DOHH2 (cell line): ENCODE measurements around the gene LHX6.

ENCODE experiments used
- H3F3A ChIP-seq: fragments of 200-600 bp; sonication (generic), shearing (Covaris generic); 2 replicates; pipeline ENCODE4 v1.6.0; 2016; ENCODE audit warnings: antibody characterized with exemption, mild to moderate bottlenecking; ENCODE audit not compliant: control insufficient read depth, insufficient read depth
- H3K27ac ChIP-seq: fragments of 200-600 bp; sonication (generic); 2 replicates; pipeline ENCODE4 v1.5.1; 2014; ENCODE audit warnings: low read depth, mild to moderate bottlenecking, low read length, moderate library complexity
- H3K27me3 ChIP-seq: fragments of 200-600 bp; sonication (generic); 2 replicates; pipeline ENCODE4 v1.6.1; 2014; ENCODE audit warnings: mild to moderate bottlenecking, low read length, mixed read lengths; ENCODE audit not compliant: control insufficient read depth
- H3K36me3 ChIP-seq: fragments of 200-600 bp; sonication (generic); 2 replicates; pipeline ENCODE4 v1.6.1; 2014; ENCODE audit warnings: mild to moderate bottlenecking, low read length, moderate library complexity, mixed read lengths; ENCODE audit not compliant: control insufficient read depth
- H3K4me1 ChIP-seq: fragments of 200-600 bp; sonication (generic); 2 replicates; pipeline ENCODE4 v1.6.1; 2014; ENCODE audit warnings: mild to moderate bottlenecking, low read length, mixed read lengths; ENCODE audit not compliant: control insufficient read depth
- H3K4me2 ChIP-seq: fragments of 200-600 bp; sonication (generic); 2 replicates; pipeline ENCODE4 v1.6.0; 2014; ENCODE audit warnings: mild to moderate bottlenecking, low read length, moderate library complexity
- H3K4me3 ChIP-seq: fragments of 200-600 bp; sonication (generic); 2 replicates; pipeline ENCODE4 v1.5.1; 2014; ENCODE audit warnings: mild to moderate bottlenecking, low read length, mixed read lengths
- H3K79me2 ChIP-seq: fragments of 200-600 bp; sonication (generic); 2 replicates; pipeline ENCODE4 v1.6.1; 2014; ENCODE audit warnings: mild to moderate bottlenecking, low read length, mixed read lengths; ENCODE audit not compliant: control insufficient read depth
- H3K9me2 ChIP-seq: fragments of 200-600 bp; sonication (generic); replicated peaks from 2 replicates; pipeline ENCODE4 v1.6.1; 2014; ENCODE audit warnings: mild to moderate bottlenecking, low read length, mixed read lengths; ENCODE audit not compliant: control insufficient read depth
- H3K9me3 ChIP-seq: fragments of 200-600 bp; sonication (generic); 2 replicates; pipeline ENCODE4 v1.6.1; 2014; ENCODE audit warnings: antibody characterized with exemption, low read length, mixed read lengths; ENCODE audit not compliant: control insufficient read depth, insufficient read depth
- H4K20me1 ChIP-seq: fragments of 200-600 bp; sonication (generic); 2 replicates; pipeline ENCODE4 v1.6.0; 2014; ENCODE audit warnings: low read depth, mild to moderate bottlenecking, antibody characterized with exemption, low read length, moderate library complexity; ENCODE audit not compliant: control insufficient read depth, insufficient read depth
- EZH2phosphoT487 ChIP-seq: fragments of 200-600 bp; sonication (generic); IDR thresholded peaks from 2 replicates; pipeline ENCODE4 v1.6.1; 2017; ENCODE audit warnings: borderline replicate concordance, mild to moderate bottlenecking, antibody characterized with exemption, low read length, moderate library complexity, mixed read lengths
- TF ChIP-seq, protein P1 (sequence below): fragments of 200-600 bp; sonication (generic); IDR thresholded peaks from one replicate; pipeline ENCODE4 v1.5.1; 2014; ENCODE audit warnings: antibody characterized with exemption, mild to moderate bottlenecking, low read depth, low read length; ENCODE audit not compliant: poor library complexity, severe bottlenecking

The LHX6 gene

GRCh38 chr9:122261469-122261881, 32.7 kb upstream of the LHX6 start:
- peaks cover 5% of the 10 kb centered on the region; the same call in 1 of the 2 replicates for H3F3A ChIP-seq
- H3K9me2 ChIP-seq, result no peaks in the 10 kb centered on the region
- peaks cover 72% of the 10 kb centered on the region for H3K79me2 ChIP-seq
- H3K27me3 ChIP-seq, result no peaks in the 10 kb centered on the region
- H3K4me3 ChIP-seq, result no peak overlapping the region
- no peak overlapping the region for H3K27ac ChIP-seq
- H3K36me3 ChIP-seq, result peaks cover 77% of the 10 kb centered on the region
- H3K4me2 ChIP-seq, result no peak overlapping the region
- no peaks in the 10 kb centered on the region for H4K20me1 ChIP-seq
- TF ChIP-seq EZH2phosphoT487, result no peak
- TF ChIP-seq, protein P1, sequence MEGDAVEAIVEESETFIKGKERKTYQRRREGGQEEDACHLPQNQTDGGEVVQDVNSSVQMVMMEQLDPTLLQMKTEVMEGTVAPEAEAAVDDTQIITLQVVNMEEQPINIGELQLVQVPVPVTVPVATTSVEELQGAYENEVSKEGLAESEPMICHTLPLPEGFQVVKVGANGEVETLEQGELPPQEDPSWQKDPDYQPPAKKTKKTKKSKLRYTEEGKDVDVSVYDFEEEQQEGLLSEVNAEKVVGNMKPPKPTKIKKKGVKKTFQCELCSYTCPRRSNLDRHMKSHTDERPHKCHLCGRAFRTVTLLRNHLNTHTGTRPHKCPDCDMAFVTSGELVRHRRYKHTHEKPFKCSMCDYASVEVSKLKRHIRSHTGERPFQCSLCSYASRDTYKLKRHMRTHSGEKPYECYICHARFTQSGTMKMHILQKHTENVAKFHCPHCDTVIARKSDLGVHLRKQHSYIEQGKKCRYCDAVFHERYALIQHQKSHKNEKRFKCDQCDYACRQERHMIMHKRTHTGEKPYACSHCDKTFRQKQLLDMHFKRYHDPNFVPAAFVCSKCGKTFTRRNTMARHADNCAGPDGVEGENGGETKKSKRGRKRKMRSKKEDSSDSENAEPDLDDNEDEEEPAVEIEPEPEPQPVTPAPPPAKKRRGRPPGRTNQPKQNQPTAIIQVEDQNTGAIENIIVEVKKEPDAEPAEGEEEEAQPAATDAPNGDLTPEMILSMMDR, result no peak
- H3K4me1 ChIP-seq, result peaks cover 27% of the 10 kb centered on the region
- no peaks in the 10 kb centered on the region for H3K9me3 ChIP-seq

DNA sequence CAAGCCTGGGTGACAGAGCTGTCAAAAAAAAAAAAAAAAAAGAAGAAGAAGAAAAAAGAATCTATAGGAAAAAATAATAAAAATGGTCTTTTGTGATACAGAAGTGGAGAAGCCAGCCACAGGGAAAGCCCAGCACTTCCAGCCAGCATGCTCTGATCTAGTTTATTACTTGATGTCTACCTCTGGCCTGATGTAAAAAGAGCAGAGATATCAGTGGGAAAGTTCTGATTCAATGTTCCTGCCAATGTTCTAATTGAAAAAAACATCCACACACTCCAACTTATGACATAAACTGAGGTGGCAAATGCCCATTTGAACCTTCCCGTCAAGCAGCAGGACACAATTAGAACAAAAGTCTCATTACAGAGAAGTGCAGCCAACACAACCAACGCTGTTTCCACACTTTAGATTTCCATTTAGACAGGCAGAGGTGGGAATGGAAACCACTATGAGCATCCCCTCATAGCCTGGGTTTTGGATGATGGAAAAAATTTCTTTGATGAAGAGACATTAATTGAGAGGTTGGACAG, 30.2 kb upstream of the LHX6 start:
- peaks cover 19% of the 10 kb centered on the region for H3K4me1 ChIP-seq
- H3K27ac ChIP-seq, result no peak overlapping the region
- H3K4me3 ChIP-seq, result no peak overlapping the region
- no peaks in the 10 kb centered on the region for H3K9me2 ChIP-seq
- peaks cover 68% of the 10 kb centered on the region for H3K79me2 ChIP-seq
- no peaks in the 10 kb centered on the region for H3K9me3 ChIP-seq
- H3K4me2 ChIP-seq, result no peak overlapping the region
- no peaks in the 10 kb centered on the region; the same call in 1 of the 2 replicates for H3F3A ChIP-seq
- no peak for TF ChIP-seq EZH2phosphoT487
- TF ChIP-seq, protein P1, result no peak
- no peaks in the 10 kb centered on the region for H3K27me3 ChIP-seq
- peaks cover 80% of the 10 kb centered on the region for H3K36me3 ChIP-seq
- no peaks in the 10 kb centered on the region for H4K20me1 ChIP-seq

DNA sequence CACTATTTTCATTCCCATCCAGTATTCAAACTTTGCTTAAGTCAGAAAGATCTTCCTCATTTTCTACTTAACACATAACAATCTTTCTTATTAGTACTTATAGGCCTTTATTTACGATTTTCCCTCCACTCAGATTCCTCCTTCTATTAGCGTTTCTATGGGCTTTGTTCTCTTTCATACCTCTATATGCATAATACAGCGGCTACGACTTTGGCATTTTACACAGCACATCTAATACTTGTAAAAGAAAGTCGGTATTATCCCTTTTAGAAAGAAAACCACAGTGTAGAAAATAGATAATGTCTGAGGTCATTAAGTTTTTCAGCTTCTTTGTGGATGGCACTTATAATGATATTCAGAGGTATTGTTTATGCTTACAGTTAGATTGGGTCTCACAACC, 27.4 kb upstream of the LHX6 start:
- Histone ChIP-seq H3K27me3 (no peaks in the 10 kb centered on the region), H3K79me2 (peaks cover 40% of the 10 kb centered on the region), H3K36me3 (peaks cover 82% of the 10 kb centered on the region), H3K4me3 (no peak overlapping the region), H3F3A (no peaks in the 10 kb centered on the region), H3K27ac (no peak overlapping the region), H3K9me2 (no peaks in the 10 kb centered on the region), H3K9me3 (no peaks in the 10 kb centered on the region), H4K20me1 (no peaks in the 10 kb centered on the region), H3K4me1 (no peaks in the 10 kb centered on the region), H3K4me2 (no peak overlapping the region)
- TF ChIP-seq EZH2phosphoT487, result no peak
- TF ChIP-seq, protein P1, result no peak
